ENCODE results near the gene CD79A. TPM values are rescaled to one million over a fixed set of nuclear protein-coding genes. Genes with fewer than 3 reads are reported as not detected.
A peak's percentile ranks its signal among the peaks of the same experiment; 100 is the strongest.

CD79A gene
- total and polyA plus RNA-seq, 12 donors: 0.17 to 1.4 (median 0.29) TPM; not detected in 8

DNA sequence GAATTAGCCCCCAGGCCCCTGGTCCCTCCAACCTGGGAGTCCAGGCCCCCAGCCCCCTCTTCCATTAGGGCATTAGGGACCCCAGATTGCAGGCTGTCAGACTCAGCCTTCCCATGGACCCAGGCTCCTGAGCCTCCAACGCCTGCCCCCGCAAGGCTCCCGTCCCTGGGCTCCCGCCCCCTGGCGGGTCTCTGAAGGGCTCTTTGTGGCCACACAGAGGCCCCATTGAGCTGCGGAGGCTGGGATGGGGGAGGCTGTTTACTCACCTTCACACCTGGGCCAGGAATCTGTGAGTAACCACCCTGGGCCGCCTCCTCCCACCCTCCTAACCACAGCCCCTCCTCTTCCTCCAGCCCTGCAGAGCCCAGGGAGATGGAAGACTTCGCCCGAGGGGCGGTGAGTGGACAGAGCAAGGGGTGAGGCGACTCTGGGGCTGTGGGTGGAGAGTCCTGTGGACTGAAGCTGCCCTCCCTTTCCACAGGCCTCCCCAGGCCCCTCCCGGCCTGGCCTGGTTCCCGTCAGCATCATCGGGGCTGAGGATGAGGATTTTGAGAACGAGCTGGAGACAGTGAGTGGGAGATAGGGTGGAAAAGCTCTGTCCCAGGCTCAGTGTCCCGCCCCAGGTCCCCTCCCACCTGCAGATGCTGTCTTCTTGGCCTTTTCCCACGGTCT lies 10.8 kb downstream of the CD79A start:
- no peaks in the 10 kb centered on the region for H3K27me3 ChIP-seq
- no peak for TF ChIP-seq CTCF (IDR thresholded peaks at IDR 0.05)
- DNase-seq (no peak), ATAC-seq (no peak)
- no peaks in the 10 kb centered on the region for H3K9me3 ChIP-seq
- peak overlapping the region in 2 of 10 donors; percentile 1 to 84 for H3K27ac ChIP-seq
- H3K36me3 ChIP-seq: peaks cover 0 to 63% (median 13%) of the 10 kb centered on the region in 9 donors
- intact Hi-C loops (cut with DNase I): loop anchor here in 2 of 10 donors (5.0 to 10.0 kb wide), 2 partner anchors 39 to 47 kb away; partner anchors contain the start of gene ERFL (in 1 of the 2)
- peak overlapping the region in 1 of 10 donors; percentile 94 for H3K4me3 ChIP-seq
- 61 to 62% methylated on average over 17 of the region's 17 CpGs for WGBS, 2 donors
- peaks cover 9 to 53% (median 35%) of the 10 kb centered on the region in 9 donors for H3K4me1 ChIP-seq

DNA sequence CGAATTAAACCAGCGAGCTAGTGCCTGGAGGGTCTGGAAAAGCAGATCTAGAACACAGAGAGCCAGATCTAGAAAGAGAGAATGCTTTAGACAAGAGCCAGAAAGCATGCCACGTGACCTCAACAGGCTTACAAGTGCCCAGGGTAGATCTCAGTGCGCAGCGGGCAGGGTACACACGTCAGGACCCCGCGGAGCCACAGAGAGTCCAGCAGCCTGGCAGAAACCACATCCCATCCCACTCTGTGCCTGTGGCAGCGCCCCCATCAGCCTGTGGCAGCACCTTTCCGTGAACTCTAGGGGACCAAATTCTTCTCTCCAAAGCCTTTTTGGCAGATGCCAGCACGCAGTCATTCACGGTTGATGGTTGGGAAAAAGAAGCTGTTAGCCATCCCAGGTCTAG lies 11.8 kb downstream of the CD79A start:
- no peak for TF ChIP-seq CTCF (IDR thresholded peaks at IDR 0.05)
- 91 to 92% methylated on average over 12 of the region's 12 CpGs for WGBS, 2 donors
- Histone ChIP-seq H3K4me3 (no peak overlapping the region), H3K9me3 (no peaks in the 10 kb centered on the region), H3K27ac (peak overlapping the region in 1 of 10 donors; percentile 84), H3K36me3 (peaks cover 0 to 66% (median 16%) of the 10 kb centered on the region in 9 donors), H3K27me3 (no peaks in the 10 kb centered on the region), H3K4me1 (peaks cover 4 to 55% (median 35%) of the 10 kb centered on the region in 9 donors)
- intact Hi-C loops (cut with DNase I): loop anchor here in 2 of 10 donors (5.0 to 10.0 kb wide), 2 partner anchors 38 to 46 kb away; partner anchors contain the start of gene ERFL (in 1 of the 2)
- ATAC-seq: no peak
- DNase-seq: no peak

DNA sequence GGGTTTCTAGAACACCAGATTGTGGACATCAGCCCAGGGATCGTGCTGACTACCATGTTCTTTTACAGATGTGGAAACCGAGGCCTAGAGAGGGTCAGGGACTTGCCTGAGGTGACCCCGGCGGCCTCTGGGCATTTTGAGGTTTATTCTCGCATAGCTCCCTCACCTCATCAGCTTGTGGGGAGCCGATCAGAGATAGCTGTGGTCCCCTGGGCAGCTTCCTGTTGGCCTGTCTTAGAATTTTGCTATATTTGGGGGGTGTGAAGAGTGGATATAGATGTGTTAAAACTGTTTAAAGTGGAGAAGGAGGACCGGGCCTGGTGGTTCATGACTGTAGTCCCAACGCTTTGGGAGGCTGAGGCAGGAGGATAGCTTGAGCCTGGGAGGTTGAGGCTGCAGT lies 12.8 kb downstream of the CD79A start:
- ATAC-seq (no peak), DNase-seq (no peak)
- no peak for TF ChIP-seq CTCF (IDR thresholded peaks at IDR 0.05)
- no peaks in the 10 kb centered on the region for H3K27me3 ChIP-seq
- intact Hi-C loops (cut with DNase I): loop anchor here in 2 of 10 donors (5.0 to 10.0 kb wide), 2 partner anchors 37 to 45 kb away; partner anchors contain the start of gene ERFL (in 1 of the 2)
- H3K4me1 ChIP-seq: peaks cover 2 to 50% (median 30%) of the 10 kb centered on the region in 9 donors
- WGBS, 2 donors: 91 to 92% methylated on average over 8 of the region's 8 CpGs
- no peaks in the 10 kb centered on the region for H3K9me3 ChIP-seq
- H3K4me3 ChIP-seq: no peak overlapping the region
- H3K36me3 ChIP-seq: peaks cover 0 to 73% (median 20%) of the 10 kb centered on the region in 9 donors
- no peak overlapping the region for H3K27ac ChIP-seq

DNA sequence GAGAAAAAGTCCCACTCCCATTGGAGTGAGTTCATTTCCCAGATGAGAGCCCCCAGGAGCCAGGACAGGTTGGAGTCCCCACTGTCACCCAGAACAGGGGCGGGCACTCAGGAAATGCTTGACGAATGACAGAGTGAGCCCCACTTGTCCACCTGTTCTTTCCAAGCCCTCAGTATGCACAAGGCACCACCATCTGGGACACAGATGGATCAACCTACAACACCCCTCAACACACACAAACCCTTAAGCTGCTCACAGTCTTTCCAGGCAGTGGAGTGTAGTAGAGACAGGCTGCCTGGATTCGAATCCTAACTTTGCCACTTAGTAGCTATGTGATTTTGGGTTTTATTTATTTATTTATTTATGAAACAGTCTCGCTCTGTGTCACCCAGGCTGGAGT lies 13.9 kb downstream of the CD79A start:
- no peak for ATAC-seq
- intact Hi-C loops (cut with DNase I): no loop called here
- peaks cover 0 to 39% (median 20%) of the 10 kb centered on the region in 9 donors for H3K4me1 ChIP-seq
- no peak for DNase-seq
- peaks cover 0 to 74% (median 25%) of the 10 kb centered on the region in 9 donors for H3K36me3 ChIP-seq
- H3K27ac ChIP-seq: no peak overlapping the region
- H3K9me3 ChIP-seq: no peaks in the 10 kb centered on the region
- no peak overlapping the region for H3K4me3 ChIP-seq
- no peak for TF ChIP-seq CTCF (IDR thresholded peaks at IDR 0.05)
- 92 to 98% methylated on average over 4 of the region's 4 CpGs for WGBS, 2 donors
- no peaks in the 10 kb centered on the region for H3K27me3 ChIP-seq
